GM12874 (cell line): ENCODE data around the gene TAS2R41.

Source experiments
- TF ChIP-seq, protein P1 (sequence below): IDR thresholded peaks from 2 replicates; pipeline ENCODE4 v1.5.1; 2011; ENCODE audit warnings: low read depth, mild to moderate bottlenecking, control low read depth, low read length, moderate library complexity; ENCODE audit not compliant: insufficient read depth

TAS2R41 gene

DNA sequence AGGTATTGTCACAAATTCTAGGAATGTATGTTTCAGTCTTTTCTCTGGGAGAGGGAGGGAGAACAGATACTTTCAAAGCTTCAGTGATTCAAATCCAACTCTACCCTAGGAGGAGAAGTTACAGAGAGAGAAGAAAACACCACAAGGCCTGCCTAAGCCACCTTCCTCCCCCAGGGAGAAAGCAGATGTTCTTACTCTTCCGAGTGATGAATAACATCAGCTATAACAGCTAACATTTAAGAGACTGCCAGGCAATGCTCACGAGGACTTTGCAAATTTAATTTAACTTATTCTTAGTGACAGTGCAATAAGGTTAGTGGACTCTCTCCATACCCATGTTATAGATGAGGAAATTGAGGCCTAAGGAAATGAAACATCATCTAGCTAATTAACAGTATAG is 36.8 kb downstream of the TAS2R41 start:
- TF ChIP-seq, protein P1, sequence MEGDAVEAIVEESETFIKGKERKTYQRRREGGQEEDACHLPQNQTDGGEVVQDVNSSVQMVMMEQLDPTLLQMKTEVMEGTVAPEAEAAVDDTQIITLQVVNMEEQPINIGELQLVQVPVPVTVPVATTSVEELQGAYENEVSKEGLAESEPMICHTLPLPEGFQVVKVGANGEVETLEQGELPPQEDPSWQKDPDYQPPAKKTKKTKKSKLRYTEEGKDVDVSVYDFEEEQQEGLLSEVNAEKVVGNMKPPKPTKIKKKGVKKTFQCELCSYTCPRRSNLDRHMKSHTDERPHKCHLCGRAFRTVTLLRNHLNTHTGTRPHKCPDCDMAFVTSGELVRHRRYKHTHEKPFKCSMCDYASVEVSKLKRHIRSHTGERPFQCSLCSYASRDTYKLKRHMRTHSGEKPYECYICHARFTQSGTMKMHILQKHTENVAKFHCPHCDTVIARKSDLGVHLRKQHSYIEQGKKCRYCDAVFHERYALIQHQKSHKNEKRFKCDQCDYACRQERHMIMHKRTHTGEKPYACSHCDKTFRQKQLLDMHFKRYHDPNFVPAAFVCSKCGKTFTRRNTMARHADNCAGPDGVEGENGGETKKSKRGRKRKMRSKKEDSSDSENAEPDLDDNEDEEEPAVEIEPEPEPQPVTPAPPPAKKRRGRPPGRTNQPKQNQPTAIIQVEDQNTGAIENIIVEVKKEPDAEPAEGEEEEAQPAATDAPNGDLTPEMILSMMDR: no peak

DNA sequence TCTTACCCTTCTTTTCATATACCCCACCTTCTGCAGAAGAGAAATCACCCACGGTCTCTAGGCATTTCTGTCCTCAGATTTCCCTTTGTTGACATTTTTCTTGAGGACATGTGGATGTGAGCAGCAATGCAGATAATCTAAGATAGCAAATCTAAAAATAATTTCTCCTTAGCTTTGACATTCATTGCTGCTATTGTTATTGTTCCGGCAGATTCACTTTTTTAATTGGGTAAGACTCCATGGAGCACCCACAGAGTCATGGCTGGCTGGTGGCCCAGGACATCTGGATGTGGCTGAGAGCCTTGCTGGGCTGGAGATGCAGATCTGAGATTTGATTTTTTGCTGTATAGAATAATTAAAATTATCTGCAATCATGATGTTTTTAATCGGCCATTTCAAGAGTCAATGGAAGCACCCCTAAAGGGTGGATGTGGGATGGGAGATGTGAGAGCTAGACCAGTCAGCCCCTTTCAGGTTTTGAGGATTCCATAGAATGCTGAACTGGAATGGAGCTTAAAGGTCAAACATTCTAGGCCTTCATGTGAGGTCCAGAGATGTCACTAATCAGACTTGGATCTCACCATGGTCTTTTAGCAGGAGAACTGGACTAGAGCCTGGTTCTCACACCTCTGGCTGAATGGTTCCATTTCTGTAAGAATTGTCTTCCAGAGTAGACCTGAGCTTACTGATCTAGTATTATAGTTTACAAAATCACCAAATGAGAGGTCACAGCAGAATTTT is 37.5 kb downstream of the TAS2R41 start:
- TF ChIP-seq, protein P1: no peak

DNA sequence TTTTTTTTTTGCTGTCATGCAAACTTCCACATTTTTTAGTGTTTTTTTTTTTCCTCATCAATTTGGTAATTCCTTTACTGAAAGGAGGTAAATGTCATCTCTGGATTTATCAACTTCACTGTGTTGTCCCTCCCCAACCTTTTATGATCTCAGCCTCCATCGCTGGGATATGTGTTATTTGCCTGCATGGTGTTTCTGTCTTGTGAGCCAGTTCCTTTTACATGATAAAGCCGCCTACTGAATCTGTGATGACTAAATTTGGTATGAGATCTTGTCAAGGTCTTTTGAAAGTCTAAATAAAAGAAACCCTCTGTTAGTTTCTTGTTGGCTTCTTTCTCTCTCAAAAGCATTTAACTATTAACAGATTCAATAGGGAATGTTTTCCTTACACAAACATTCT is 39.3 kb downstream of the TAS2R41 start:
- TF ChIP-seq, protein P1: no peak

DNA sequence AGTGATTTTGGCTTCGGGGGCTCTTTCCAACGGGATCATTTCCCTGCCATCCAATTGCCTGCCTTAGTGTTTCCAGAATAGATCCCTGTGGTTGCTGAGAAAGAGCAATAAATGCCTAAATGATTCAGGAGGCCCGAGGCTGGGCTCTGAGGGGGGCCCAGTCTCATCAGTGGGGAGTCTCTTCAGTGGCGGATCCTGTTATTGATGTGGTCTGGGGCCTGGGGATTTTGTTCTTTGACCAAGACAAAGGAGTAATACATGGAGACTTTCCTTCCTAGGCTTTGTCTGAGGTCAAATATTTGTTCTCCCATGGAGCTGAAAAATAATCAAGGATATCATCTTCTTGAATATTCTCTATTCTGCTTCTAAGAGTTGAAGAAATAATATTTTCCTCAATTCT is 40.8 kb downstream of the TAS2R41 start:
- TF ChIP-seq, protein P1: no peak

DNA sequence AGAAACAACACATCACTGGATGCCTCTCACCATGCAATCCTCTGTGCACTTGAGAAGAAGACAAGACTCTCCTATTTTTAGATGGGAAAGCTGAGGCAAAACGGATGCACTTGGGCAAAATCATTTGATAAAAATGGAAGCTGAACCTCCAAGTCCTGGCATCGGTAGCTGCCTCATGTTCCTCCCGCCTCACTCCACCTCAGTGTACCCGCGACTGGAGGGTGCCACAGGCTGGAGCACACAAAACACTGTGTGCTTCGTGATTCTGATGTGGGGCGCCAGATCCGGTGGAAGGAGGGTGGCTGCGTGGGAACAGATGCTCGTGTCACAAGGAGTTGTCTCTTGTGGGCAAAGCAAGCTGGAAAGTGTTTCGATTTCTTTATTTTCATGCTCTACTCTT is 41.3 kb downstream of the TAS2R41 start:
- TF ChIP-seq, protein P1: no peak

DNA sequence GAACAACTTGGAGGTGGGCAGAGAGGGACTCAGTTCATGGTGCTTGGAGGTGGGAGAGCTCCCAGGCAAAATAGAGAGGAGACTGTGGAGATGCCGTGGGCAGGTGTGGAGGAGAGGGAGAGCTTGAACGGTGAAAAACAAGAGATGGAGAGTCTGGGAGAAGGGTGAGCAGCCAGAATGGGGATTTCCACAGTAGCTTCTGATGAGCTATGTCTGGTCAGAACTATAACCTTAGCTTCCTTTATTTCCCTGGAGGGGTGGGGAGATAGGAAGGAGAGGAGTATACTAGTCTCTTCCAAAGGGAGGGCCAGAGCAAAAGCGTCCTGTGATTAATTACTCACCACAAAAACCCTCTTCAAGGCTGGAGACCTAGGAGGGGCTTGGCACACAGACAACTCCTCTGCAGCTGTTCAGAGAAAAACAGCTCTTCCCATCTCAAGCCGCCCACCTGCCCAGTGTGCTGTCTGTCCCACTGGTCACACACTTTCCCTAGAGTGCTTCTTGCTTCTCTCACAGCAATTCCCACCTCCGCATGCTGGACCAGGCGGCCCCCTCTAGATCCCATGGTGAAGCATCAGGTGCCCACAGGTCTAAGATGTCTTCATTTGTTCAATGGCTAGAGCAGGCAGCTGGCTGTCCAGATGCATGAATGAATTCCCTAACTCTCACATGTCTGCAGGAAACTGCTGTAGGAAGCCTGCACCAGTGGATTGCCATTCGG is 41.9 kb downstream of the TAS2R41 start:
- TF ChIP-seq, protein P1: no peak
